Hepatocyte (in vitro differentiated cells): Measurements from ENCODE around the gene UMAD1. TPM values are rescaled to one million over a fixed set of nuclear protein-coding genes. Genes with fewer than 3 reads are reported as not detected.
A peak's percentile ranks its signal among the peaks of the same experiment; 100 is the strongest.

Experiments used
- DNase-seq: peaks from one replicate; pipeline ENCODE4 v3.0.0-alpha.2; 2016; ENCODE audit warnings: low spot score
- H2AFZ ChIP-seq: fragments of 200-600 bp; sonication (generic); 2 replicates; pipeline ENCODE4 v1.6.0; 2016; ENCODE audit warnings: antibody characterized with exemption, mild to moderate bottlenecking
- H3K27ac ChIP-seq: fragments of 200-600 bp; sonication (generic); 2 replicates; pipeline ENCODE4 v1.5.1; 2016; ENCODE audit warnings: mild to moderate bottlenecking
- H3K27me3 ChIP-seq: fragments of 200-600 bp; sonication (generic); 2 replicates; pipeline ENCODE4 v1.6.1; 2016
- H3K36me3 ChIP-seq: fragments of 200-600 bp; sonication (generic); replicated peaks from 2 replicates; pipeline ENCODE4 v1.5.1; 2016; ENCODE audit warnings: low read depth; ENCODE audit not compliant: insufficient read depth
- H3K4me1 ChIP-seq: fragments of 200-600 bp; sonication (generic); 2 replicates; pipeline ENCODE4 v1.5.1; 2016; ENCODE audit warnings: mild to moderate bottlenecking, moderate library complexity; ENCODE audit not compliant: insufficient read depth
- H3K4me2 ChIP-seq: fragments of 200-600 bp; sonication (generic); 2 replicates; pipeline ENCODE4 v1.6.0; 2016
- H3K4me3 ChIP-seq: fragments of 200-600 bp; sonication (generic); 2 replicates; pipeline ENCODE4 v1.5.1; 2016; ENCODE audit warnings: mild to moderate bottlenecking
- H3K79me2 ChIP-seq: fragments of 200-600 bp; sonication (generic); 2 replicates; pipeline ENCODE4 v1.6.0; 2017; ENCODE audit warnings: mild to moderate bottlenecking
- H3K9me2 ChIP-seq: fragments of 200-600 bp; sonication (generic); replicated peaks from 2 replicates; pipeline ENCODE4 v1.6.0; 2017; ENCODE audit warnings: mild to moderate bottlenecking; ENCODE audit not compliant: insufficient read depth
- H3K9me3 ChIP-seq: fragments of 200-600 bp; sonication (generic); 2 replicates; pipeline ENCODE4 v1.5.1; 2016; ENCODE audit warnings: low read depth, mild to moderate bottlenecking
- H4K20me1 ChIP-seq: fragments of 200-600 bp; sonication (generic); 2 replicates; pipeline ENCODE4 v1.6.0; 2016; ENCODE audit warnings: mild to moderate bottlenecking; ENCODE audit not compliant: insufficient read depth, poor library complexity, severe bottlenecking
- EZH2 ChIP-seq: fragments of 200-600 bp; sonication (generic); IDR thresholded peaks from 2 replicates; pipeline ENCODE4 v1.6.1; 2016; ENCODE audit warnings: antibody characterized with exemption, mild to moderate bottlenecking, borderline replicate concordance
- EZH2phosphoT487 ChIP-seq: fragments of 200-600 bp; sonication (generic); IDR thresholded peaks from one replicate; pipeline ENCODE4 v1.6.1; 2018; ENCODE audit warnings: antibody characterized with exemption, mild to moderate bottlenecking, low read depth, moderate library complexity; ENCODE audit not compliant: unreplicated experiment, severe bottlenecking
- WGBS: methylation state at CpG from one replicate; pipeline ENCODE4 v1.1.6; 2016; ENCODE audit warnings: low lambda C conversion rate; ENCODE audit errors: missing lambda C conversion rate; 5-methylcytosine and 5-hydroxymethylcytosine counted together
- polyA plus RNA-seq: library from polyadenylated mRNA; unstranded; fragments of >200 nt; fragmentation: Nextera tagmentation; extraction: Ambion mirVana; gene quantifications from 2 replicates; pipeline ENCODE4 v1.2.1, GENCODE V29; 2016
- total RNA-seq: library from RNA; depleted of rRNA; stranded (reverse); fragments of >200 nt; gene quantifications from 2 replicates; pipeline ENCODE4 v1.2.3, GENCODE V29; 2014
- TF ChIP-seq, protein P1 (sequence below): fragments of 200-600 bp; sonication (generic); IDR thresholded peaks from 2 replicates; pipeline ENCODE4 v1.5.1; 2016; ENCODE audit warnings: antibody characterized with exemption, mild to moderate bottlenecking; ENCODE audit not compliant: poor library complexity

UMAD1 gene
- total and polyA plus RNA-seq, 2 experiments from 2014 or later, result 15.7 to 29.0 TPM

DNA sequence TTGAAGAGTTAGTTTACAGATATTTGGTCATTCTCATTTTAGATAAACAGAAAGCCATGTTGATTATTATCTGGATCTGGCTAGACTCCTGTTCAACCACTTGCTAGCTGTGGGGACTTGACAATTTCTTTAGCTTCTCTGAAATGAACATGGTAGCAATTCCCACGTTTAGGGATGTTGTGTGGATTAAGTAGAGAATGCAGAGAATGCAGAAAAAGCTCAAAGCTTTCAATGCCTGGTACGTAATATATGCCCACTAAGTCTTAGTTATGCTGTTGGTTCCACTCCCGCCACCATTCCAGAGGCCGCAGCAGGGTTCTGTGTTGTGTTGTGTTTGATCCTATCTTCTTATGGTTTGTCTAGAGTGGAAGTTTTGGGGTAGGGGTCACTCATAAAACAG is 117.0 kb downstream of the UMAD1 start:
- Histone ChIP-seq H3K4me2 (no peak overlapping the region), H3K36me3 (no peaks in the 10 kb centered on the region), H3K9me2 (no peaks in the 10 kb centered on the region), H3K27me3 (no peaks in the 10 kb centered on the region), H2AFZ (no peak overlapping the region), H3K79me2 (no peaks in the 10 kb centered on the region), H4K20me1 (no peaks in the 10 kb centered on the region), H3K4me3 (no peak overlapping the region), H3K4me1 (peaks cover under 1% of the 10 kb centered on the region), H3K9me3 (no peaks in the 10 kb centered on the region), H3K27ac (no peak overlapping the region)
- DNase-seq, result no peak
- TF ChIP-seq EZH2 (no peak), EZH2phosphoT487 (no peak)
- TF ChIP-seq, protein P1, sequence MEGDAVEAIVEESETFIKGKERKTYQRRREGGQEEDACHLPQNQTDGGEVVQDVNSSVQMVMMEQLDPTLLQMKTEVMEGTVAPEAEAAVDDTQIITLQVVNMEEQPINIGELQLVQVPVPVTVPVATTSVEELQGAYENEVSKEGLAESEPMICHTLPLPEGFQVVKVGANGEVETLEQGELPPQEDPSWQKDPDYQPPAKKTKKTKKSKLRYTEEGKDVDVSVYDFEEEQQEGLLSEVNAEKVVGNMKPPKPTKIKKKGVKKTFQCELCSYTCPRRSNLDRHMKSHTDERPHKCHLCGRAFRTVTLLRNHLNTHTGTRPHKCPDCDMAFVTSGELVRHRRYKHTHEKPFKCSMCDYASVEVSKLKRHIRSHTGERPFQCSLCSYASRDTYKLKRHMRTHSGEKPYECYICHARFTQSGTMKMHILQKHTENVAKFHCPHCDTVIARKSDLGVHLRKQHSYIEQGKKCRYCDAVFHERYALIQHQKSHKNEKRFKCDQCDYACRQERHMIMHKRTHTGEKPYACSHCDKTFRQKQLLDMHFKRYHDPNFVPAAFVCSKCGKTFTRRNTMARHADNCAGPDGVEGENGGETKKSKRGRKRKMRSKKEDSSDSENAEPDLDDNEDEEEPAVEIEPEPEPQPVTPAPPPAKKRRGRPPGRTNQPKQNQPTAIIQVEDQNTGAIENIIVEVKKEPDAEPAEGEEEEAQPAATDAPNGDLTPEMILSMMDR, result no peak
- 50% methylated on average over 4 of the region's 4 CpGs for WGBS

DNA sequence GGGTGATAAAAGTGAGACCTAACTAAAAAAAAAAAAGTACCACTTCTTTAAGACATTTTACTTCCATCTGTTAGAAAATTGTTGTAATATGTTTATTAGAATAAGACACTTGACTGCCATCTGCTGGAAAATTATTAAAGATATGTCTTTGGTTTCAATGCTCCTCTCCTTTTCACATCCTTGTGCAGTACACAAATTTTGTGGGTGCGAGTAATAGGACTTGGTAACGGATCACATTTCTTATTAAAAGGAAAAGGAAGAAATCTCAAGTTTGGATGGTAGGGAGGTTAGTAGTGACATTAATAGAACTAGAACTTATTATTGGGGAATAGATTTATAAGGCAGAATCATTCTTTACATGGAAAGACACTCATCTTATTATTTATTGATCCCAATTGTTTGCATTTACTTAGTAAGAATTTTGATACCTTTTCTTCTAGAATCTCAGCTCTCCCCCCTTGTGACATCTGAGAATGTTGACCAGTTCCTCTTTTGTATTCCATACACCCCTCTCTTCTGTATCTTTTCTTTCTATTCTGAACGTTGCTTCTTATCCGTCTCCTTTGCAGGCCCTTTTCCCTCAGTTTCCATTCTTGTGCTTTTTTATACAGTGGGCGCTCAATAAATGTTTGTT is 120.9 kb downstream of the UMAD1 start:
- Histone ChIP-seq H3K4me2 (peak overlapping the region; percentile 43), H3K27me3 (no peaks in the 10 kb centered on the region), H3K9me2 (no peaks in the 10 kb centered on the region), H4K20me1 (no peaks in the 10 kb centered on the region), H3K36me3 (no peaks in the 10 kb centered on the region), H3K4me1 (peaks cover 4% of the 10 kb centered on the region), H3K79me2 (no peaks in the 10 kb centered on the region), H3K9me3 (no peaks in the 10 kb centered on the region), H3K4me3 (no peak overlapping the region), H3K27ac (peak overlapping the region; percentile 13), H2AFZ (no peak overlapping the region)
- DNase-seq, result peak; percentile 49
- TF ChIP-seq, protein P1, result peak; percentile 51
- TF ChIP-seq EZH2, result no peak
- 96% methylated on average over 5 of the region's 5 CpGs for WGBS

DNA sequence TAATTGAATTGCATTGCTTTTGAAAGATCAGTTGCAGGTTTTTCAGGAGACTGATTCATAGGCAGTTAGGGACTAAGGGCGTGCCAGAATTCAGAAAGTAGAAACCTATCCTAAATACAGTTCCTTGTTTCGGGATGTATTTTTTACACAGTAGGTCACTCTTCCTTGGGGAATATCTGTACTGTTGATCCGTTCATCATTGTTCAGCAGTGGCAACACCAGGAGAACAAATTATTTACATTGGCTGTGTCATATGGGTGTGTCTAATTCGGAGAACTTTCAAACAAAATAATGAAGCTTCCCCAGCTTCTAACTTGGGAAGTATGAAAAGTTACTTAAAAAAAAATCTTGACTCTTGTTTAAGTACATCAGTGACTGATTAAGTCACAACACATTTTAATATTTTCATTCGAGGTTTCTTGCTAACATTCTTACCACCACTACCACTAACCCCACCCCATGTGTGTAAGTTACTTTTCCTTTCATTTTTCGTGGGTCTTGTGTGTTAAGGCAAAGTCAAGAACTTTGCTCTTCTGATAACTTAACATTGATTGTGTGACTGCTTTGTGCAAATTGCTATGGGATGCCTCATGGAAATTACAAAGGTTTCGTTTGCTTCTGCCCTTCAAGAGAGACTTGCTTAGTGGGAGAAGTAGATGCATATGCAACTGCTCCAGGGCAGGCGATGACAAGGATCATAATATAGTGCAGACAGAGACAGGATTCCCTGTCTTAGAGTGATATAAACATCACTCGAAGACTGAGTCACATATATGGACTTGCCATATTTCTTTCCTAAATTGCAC is 121.6 kb downstream of the UMAD1 start:
- no peak overlapping the region for H2AFZ ChIP-seq
- no peaks in the 10 kb centered on the region for H3K36me3 ChIP-seq
- no peaks in the 10 kb centered on the region for H3K27me3 ChIP-seq
- H3K79me2 ChIP-seq, result no peaks in the 10 kb centered on the region
- peak; percentile 49 for DNase-seq
- no peaks in the 10 kb centered on the region for H4K20me1 ChIP-seq
- H3K4me2 ChIP-seq, result peak overlapping the region; percentile 43
- H3K4me1 ChIP-seq, result peaks cover 4% of the 10 kb centered on the region
- H3K9me3 ChIP-seq, result no peaks in the 10 kb centered on the region
- no peaks in the 10 kb centered on the region for H3K9me2 ChIP-seq
- H3K27ac ChIP-seq, result peak overlapping the region; percentile 13
- 47% methylated on average over 9 of the region's 9 CpGs for WGBS
- H3K4me3 ChIP-seq, result no peak overlapping the region
- TF ChIP-seq, protein P1, result no peak
- TF ChIP-seq EZH2phosphoT487 (no peak), EZH2 (no peak)
